Neutrophil (primary cell): ENCODE data around the gene SCN4B.

Experiments
- H3K27ac ChIP-seq: fragments of 200-600 bp; sonication (generic); 2 replicates; pipeline ENCODE4 v1.5.1; 2016; ENCODE audit warnings: mild to moderate bottlenecking, moderate library complexity
- H3K27me3 ChIP-seq: fragments of 200-600 bp; sonication (generic); 2 replicates; pipeline ENCODE4 v1.6.0; 2016; ENCODE audit warnings: mild to moderate bottlenecking
- H3K36me3 ChIP-seq: fragments of 200-600 bp; sonication (generic); 2 replicates; pipeline ENCODE4 v1.5.1; 2017
- H3K4me1 ChIP-seq, 2 experiments: fragments of 200-600 bp in 1 of 2; sonication (generic) in 1 of 2; 1 replicate in 1 of 2; 2 replicates in 1 of 2; pipeline versions ENCODE4 v1.5.1 to v1.6.1; 2013 to 2016; ENCODE audit warnings: low read depth in 1 of 2, low read length in 1 of 2, mild to moderate bottlenecking in 1 of 2, moderate library complexity in 1 of 2; ENCODE audit not compliant: control insufficient read depth in 1 of 2, insufficient read depth in 1 of 2
- H3K4me3 ChIP-seq, 2 experiments: fragments of 200-600 bp in 1 of 2; sonication (generic) in 1 of 2; 1 replicate in 1 of 2; 2 replicates in 1 of 2; pipeline ENCODE4 v1.5.1; 2013 to 2016; ENCODE audit warnings: low read depth in 1 of 2, low read length in 1 of 2, mild to moderate bottlenecking in 1 of 2, moderate library complexity in 1 of 2
- H3K9me3 ChIP-seq: fragments of 200-600 bp; sonication (generic); 2 replicates; pipeline ENCODE4 v1.5.1; 2016
- CTCF ChIP-seq: fragments of 200-600 bp; sonication (generic); IDR thresholded peaks from 2 replicates; pipeline ENCODE4 v1.5.1; 2016; ENCODE audit warnings: antibody characterized with exemption

The SCN4B gene

GRCh38 chr11:118153516-118153915 lies 893 bp upstream of the SCN4B start:
- Histone ChIP-seq H3K4me3 (no peak overlapping the region), H3K27me3 (peaks cover 100% of the 10 kb centered on the region), H3K4me1 (peaks cover 0 to 11% of the 10 kb centered on the region in 2 experiments), H3K36me3 (no peaks in the 10 kb centered on the region), H3K27ac (no peak overlapping the region), H3K9me3 (no peaks in the 10 kb centered on the region)
- TF ChIP-seq CTCF, result no peak

GRCh38 chr11:118152020-118152551 lies 537 bp downstream of the SCN4B start:
- H3K4me1 ChIP-seq, result peaks cover 0 to 11% of the 10 kb centered on the region in 2 experiments
- no peaks in the 10 kb centered on the region for H3K9me3 ChIP-seq
- TF ChIP-seq CTCF, result no peak
- H3K27ac ChIP-seq, result no peak overlapping the region
- H3K36me3 ChIP-seq, result no peaks in the 10 kb centered on the region
- H3K27me3 ChIP-seq, result peaks cover 100% of the 10 kb centered on the region
- H3K4me3 ChIP-seq, result no peak overlapping the region

GRCh38 chr11:118151431-118151830 lies 1.2 kb downstream of the SCN4B start:
- Histone ChIP-seq H3K4me3 (no peak overlapping the region), H3K9me3 (no peaks in the 10 kb centered on the region), H3K27me3 (peaks cover 100% of the 10 kb centered on the region), H3K27ac (no peak overlapping the region), H3K36me3 (no peaks in the 10 kb centered on the region), H3K4me1 (peaks cover 0 to 11% of the 10 kb centered on the region in 2 experiments)
- TF ChIP-seq CTCF, result no peak

- no peak for TF ChIP-seq CTCF
- Histone ChIP-seq H3K4me3 (no peak overlapping the region), H3K4me1 (peaks cover 6 to 26% of the 10 kb centered on the region in 2 experiments), H3K27ac (no peak overlapping the region), H3K9me3 (no peaks in the 10 kb centered on the region), H3K27me3 (peaks cover 94% of the 10 kb centered on the region), H3K36me3 (no peaks in the 10 kb centered on the region)
Measured at GRCh38 chr11:118149493-118149892, 3.1 kb downstream of the SCN4B start.

- peaks cover 91% of the 10 kb centered on the region for H3K27me3 ChIP-seq
Measured at GRCh38 chr11:118148856-118149255, 3.8 kb downstream of the SCN4B start.

More at GRCh38 chr11:118148856-118149255, 3.8 kb downstream of the SCN4B start:
- Histone ChIP-seq H3K36me3 (no peaks in the 10 kb centered on the region), H3K27ac (no peak overlapping the region), H3K9me3 (no peaks in the 10 kb centered on the region), H3K4me1 (peaks cover 6 to 26% of the 10 kb centered on the region in 2 experiments), H3K4me3 (no peak overlapping the region)
- no peak for TF ChIP-seq CTCF
